ENCODE results near the gene RTN4IP1.

RTN4IP1 gene

GRCh38 chr6:106546691-106547414, 82.4 kb downstream of the RTN4IP1 start:
- TF ChIP-seq ZFX (IDR thresholded peaks at IDR 0.05), result no peak
- no peak for TF ChIP-seq CTCF (conservative IDR thresholded peaks at IDR 0.05)

GRCh38 chr6:106546261-106546690, 83.0 kb downstream of the RTN4IP1 start:
- no peak overlapping the region for H3K27ac ChIP-seq
- TF ChIP-seq ZFX (IDR thresholded peaks at IDR 0.05) (no peak), CTCF (conservative IDR thresholded peaks at IDR 0.05) (no peak)

More at GRCh38 chr6:106546691-106547414, 82.4 kb downstream of the RTN4IP1 start:
- H3K27ac ChIP-seq, result no peak overlapping the region

DNA sequence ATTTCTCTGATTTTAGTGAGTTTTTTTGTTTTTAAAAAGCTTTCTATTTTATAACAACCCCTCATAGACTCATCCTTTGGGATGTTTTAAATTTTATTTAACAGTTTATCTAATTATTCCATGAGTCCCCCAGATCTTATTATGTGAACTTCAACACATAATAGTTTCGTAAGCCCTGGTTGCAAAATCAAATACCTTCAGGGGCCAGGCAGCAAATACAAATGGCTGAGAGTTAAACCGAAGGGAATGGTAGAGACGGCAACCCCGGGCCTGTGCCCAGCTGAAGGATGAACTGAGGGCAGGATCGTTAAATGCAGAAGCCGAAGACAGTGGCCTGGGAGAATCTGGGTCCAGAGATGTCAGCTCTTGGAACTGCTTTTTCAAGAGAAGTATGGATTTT, 88.4 kb downstream of the RTN4IP1 start:
- TF ChIP-seq CTCF (conservative IDR thresholded peaks at IDR 0.05), result no peak
- TF ChIP-seq ZFX (IDR thresholded peaks at IDR 0.05), result no peak
- H3K27ac ChIP-seq, result no peak overlapping the region

GRCh38 chr6:106540432-106540831, 88.9 kb downstream of the RTN4IP1 start:
- TF ChIP-seq CTCF (conservative IDR thresholded peaks at IDR 0.05), result no peak
- TF ChIP-seq ZFX (IDR thresholded peaks at IDR 0.05), result no peak
- H3K27ac ChIP-seq, result no peak overlapping the region

- no peak for TF ChIP-seq CTCF (conservative IDR thresholded peaks at IDR 0.05)
- TF ChIP-seq ZFX (IDR thresholded peaks at IDR 0.05), result no peak
- H3K27ac ChIP-seq, result no peak overlapping the region
These were observed 89.4 kb downstream of the RTN4IP1 start for GRCh38 chr6:106539936-106540335.

- no peak overlapping the region for H3K27ac ChIP-seq
These were observed 91.2 kb downstream of the RTN4IP1 start for GRCh38 chr6:106538145-106538544.

More at GRCh38 chr6:106538145-106538544, 91.2 kb downstream of the RTN4IP1 start:
- no peak for TF ChIP-seq ZFX (IDR thresholded peaks at IDR 0.05)
- TF ChIP-seq CTCF (conservative IDR thresholded peaks at IDR 0.05), result no peak
